Adrenal gland (tissue), 5 donors: Measurements from ENCODE around the gene IKZF5.

Experiments
- POLR2A ChIP-seq, 2 donors: fragments of 450-650 bp; IDR thresholded peaks; one replicate each; pipeline ENCODE4 v1.6.1; 2017; ENCODE audit warnings: antibody characterized with exemption in 2 of 2, mild to moderate bottlenecking in 2 of 2, moderate library complexity in 1 of 2
- TF ChIP-seq, protein P1 (sequence below), 6 experiments: fragments of 450-650 bp in 4 of 6; fragments of 200-600 bp in 2 of 6; sonication (generic) in 1 of 6; IDR thresholded peaks; 1 replicate in 5 of 6; 2 replicates in 1 of 6; pipeline versions ENCODE4 v1.5.1 to v1.8.0; 2016 to 2021; ENCODE audit warnings: antibody characterized with exemption in 6 of 6, mild to moderate bottlenecking in 2 of 6, moderate library complexity in 1 of 6
- donor health status: DM: no; HTN: no; CAD: no.

DNA sequence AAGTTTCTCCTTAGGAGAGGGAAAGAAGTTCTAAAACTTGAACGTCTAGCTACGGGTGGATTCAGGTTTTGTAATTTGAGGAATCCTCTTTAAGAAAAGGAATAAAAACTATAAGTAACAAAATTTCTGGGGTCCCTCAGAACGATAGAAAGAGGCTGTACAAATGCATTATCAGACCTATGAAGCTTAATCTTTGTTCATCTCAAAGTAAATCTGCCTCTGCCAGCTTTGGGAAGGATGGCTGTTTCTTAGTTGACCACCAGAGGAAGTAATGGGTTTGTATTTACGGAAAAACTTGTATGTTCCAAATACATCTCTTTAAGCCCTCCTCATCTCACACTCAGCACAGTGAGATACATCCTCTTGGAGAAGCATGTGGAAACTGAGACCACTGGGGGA, 27.5 kb downstream of the IKZF5 start:
- TF ChIP-seq, protein P1, sequence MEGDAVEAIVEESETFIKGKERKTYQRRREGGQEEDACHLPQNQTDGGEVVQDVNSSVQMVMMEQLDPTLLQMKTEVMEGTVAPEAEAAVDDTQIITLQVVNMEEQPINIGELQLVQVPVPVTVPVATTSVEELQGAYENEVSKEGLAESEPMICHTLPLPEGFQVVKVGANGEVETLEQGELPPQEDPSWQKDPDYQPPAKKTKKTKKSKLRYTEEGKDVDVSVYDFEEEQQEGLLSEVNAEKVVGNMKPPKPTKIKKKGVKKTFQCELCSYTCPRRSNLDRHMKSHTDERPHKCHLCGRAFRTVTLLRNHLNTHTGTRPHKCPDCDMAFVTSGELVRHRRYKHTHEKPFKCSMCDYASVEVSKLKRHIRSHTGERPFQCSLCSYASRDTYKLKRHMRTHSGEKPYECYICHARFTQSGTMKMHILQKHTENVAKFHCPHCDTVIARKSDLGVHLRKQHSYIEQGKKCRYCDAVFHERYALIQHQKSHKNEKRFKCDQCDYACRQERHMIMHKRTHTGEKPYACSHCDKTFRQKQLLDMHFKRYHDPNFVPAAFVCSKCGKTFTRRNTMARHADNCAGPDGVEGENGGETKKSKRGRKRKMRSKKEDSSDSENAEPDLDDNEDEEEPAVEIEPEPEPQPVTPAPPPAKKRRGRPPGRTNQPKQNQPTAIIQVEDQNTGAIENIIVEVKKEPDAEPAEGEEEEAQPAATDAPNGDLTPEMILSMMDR (IDR thresholded peaks at IDR 0.05): peak; percentile 14 to 59 (median 41)
- no peak for TF ChIP-seq POLR2A (IDR thresholded peaks at IDR 0.05)
